NCI-H187 treated with DMSO at 0.1 percent for 48 hours (cell line): ENCODE results near the gene TRAF2.

ENCODE experiments used
- DNase-seq: peaks from one replicate; lab custom pipeline; 2025; lab: John Stamatoyannopoulos, UW

Gene TRAF2

DNA sequence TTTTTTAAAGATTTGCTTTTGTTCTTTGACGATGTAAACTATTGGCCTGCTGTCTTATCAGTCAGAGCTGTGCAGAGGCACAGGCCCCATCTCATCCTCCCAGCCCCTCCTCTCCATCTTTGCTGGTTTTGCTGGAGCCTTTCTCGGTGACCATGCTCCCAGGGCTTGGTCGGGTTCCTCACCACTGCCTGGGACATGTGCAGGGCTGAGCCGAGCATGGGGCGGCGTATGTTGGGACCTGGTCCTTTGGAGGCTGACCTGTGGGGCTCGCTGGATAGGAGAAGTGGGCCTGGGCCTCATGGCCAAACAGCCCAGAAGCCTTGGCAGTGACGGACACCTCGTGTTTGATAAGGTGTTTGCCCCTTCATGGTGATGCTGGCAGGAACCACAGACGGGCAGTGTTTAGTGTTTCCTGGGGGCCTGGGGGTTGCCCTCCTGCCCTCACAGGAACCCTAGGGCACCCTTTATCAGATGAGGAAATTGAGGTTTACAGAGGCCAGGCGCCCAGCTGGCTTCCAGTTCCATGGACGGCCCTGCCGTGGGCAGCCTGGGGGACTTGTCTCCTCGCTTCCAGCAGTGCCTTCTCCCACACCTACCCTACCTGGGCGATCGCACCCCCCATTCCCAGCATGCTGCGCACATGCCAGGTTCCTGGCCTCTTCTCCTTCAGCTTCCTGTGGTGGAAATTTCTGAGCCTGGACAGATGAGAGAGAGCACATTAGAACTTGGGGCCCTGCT is 27.6 kb downstream of the TRAF2 start:
- no peak for DNase-seq

GRCh38 chr9:136915632-136916329 is 29.5 kb downstream of the TRAF2 start:
- DNase-seq: no peak

DNA sequence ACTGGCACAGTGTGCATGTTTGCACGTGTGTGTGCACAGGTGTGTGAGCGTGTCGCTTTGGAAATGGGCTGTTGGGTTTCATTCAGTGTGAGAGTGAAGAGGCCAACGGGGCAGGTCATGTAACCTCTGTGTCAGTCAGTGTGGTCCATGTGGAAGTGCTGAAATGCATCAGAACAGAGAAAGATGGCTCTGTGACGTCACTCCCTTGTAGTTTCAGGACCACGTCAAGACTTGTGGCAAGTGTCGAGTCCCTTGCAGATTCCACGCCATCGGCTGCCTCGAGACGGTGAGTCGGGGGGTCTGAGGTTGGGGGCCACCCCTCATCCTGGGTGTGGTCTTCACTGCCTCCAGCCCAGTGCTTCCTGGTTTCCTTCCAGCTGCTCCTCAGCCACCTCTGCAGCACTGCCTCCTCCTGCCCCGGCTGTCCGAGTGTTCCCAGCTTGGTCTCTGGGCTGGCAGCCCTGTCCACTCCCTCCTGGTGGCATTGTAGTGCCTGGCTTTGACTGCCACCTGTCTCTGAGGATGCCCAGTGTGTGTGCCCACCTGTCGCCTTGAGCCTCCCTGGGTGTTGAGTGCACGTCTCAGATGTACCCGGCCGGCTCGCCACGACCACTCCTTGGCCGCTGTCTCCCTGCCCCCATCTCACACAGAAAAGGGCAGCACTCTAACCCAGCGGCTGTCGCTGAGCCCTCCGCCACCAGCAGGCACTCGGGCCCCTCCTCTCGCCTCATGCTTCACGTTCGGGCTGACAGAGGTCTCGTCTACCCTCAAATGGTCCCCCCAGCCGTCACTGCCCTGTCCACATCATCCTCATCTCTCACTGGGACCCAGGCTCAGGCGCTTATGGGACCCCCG is 30.2 kb downstream of the TRAF2 start:
- DNase-seq: no peak

- DNase-seq: no peak
These were observed 31.6 kb downstream of the TRAF2 start for GRCh38 chr9:136917902-136918301.

DNA sequence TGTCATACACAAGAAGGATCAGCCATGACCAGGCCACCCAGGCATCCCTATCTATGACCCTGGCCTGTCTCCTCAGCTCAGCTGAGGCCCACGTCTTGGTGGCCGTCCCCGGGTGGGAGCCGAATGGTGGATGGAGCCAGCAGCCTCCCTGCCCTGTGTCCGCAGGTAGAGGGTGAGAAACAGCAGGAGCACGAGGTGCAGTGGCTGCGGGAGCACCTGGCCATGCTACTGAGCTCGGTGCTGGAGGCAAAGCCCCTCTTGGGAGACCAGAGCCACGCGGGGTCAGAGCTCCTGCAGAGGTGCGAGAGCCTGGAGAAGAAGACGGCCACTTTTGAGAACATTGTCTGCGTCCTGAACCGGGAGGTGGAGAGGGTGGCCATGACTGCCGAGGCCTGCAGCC is 33.8 kb downstream of the TRAF2 start:
- no peak for DNase-seq

GRCh38 chr9:136920734-136921231 is 34.5 kb downstream of the TRAF2 start:
- no peak for DNase-seq

GRCh38 chr9:136921307-136921706 is 35.0 kb downstream of the TRAF2 start:
- no peak for DNase-seq

- no peak for DNase-seq
These were observed 35.4 kb downstream of the TRAF2 start for GRCh38 chr9:136921718-136922117.

DNA sequence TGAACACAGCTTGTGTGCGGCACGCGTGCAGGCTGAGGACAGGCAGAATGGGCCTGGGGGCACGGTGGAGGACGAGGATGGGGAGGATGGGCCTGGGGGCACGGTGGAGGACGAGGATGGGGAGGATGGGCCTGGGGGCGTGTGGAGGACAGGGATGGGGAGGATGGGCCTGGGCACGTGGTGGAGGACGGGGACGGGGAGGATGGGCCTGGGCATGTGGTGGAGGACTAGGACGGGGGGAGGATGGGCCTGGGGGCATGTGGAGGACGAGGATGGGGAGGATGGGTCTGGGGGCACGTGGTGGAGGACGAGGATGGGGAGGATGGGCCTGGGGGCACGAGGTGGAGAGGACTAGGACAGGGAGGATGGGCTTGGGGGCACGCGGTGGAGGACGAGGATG is 36.2 kb downstream of the TRAF2 start:
- no peak for DNase-seq

DNA sequence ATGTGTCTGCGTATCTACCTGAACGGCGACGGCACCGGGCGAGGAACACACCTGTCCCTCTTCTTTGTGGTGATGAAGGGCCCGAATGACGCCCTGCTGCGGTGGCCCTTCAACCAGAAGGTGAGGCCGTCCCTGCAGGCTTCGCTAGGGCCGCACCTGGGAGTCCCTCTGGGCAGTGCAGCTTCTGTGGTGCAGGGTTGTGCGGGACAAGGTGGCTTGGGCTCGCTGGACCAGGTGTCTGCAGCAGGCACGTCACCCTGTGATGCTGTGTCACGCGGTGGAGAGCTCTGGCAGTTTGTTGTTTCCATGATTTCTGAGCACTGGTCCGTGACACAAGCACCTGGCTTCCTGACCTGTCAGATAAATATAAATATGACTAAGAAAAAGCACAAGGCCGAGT is 37.6 kb downstream of the TRAF2 start:
- no peak for DNase-seq

DNA sequence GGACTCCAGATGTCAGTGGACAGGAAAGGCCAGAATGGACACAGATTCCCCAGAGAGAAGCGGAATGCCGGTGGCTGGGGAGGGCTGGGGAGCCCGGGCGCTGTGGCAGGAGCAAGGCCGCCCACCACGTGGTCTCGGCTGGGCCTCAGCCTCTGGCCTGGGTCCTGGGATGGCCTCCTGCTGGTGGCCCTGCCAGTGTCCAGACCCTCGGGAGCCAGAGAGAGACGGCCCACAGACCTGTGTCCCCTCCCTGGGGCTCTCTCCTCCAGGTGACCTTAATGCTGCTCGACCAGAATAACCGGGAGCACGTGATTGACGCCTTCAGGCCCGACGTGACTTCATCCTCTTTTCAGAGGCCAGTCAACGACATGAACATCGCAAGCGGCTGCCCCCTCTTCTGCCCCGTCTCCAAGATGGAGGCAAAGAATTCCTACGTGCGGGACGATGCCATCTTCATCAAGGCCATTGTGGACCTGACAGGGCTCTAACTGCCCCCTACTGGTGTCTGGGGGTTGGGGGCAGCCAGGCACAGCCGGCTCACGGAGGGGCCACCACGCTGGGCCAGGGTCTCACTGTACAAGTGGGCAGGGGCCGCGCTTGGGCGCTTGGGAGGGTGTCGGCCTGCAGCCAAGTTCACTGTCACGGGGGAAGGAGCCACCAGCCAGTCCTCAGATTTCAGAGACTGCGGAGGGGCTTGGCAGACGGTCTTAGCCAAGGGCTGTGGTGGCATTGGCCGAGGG is 39.3 kb downstream of the TRAF2 start:
- no peak for DNase-seq

DNA sequence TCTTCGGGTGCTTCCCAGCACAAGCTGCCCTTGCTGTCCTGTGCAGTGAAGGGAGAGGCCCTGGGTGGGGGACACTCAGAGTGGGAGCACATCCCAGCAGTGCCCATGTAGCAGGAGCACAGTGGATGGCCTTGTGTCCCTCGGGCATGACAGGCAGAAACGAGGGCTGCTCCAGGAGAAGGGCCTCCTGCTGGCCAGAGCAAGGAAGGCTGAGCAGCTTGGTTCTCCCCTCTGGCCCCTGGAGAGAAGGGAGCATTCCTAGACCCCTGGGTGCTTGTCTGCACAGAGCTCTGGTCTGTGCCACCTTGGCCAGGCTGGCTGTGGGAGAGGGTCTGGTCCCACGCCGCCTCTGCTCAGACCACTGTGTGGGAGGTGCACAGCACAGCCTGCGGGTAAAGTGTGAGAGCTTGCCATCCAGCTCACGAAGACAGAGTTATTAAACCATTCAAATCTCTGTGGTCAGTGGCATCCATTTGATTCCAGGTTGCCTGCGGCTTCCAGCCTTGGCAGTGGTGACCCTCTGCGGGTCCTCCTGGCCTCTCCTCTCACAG is 39.9 kb downstream of the TRAF2 start:
- DNase-seq: no peak

DNA sequence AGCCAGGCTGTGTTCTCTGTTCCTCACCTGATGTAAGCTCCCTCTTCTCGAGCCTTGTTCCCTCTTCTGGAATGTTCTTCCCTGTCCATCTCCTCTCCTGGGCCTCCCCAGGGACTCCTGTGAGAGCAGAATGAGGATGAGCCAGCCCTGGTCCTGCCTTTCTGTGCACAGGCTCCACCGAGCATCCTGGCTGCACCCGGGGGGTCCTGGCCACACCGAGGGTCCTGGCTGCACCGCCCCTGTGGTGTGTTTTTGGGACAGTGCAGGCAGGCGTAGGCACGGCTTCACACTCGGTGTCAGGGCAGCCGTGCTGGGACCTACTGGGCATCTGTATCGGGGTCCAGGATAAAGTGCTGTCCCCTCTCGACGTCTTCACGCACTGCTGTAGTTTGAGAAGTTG is 40.4 kb downstream of the TRAF2 start:
- DNase-seq: no peak

DNA sequence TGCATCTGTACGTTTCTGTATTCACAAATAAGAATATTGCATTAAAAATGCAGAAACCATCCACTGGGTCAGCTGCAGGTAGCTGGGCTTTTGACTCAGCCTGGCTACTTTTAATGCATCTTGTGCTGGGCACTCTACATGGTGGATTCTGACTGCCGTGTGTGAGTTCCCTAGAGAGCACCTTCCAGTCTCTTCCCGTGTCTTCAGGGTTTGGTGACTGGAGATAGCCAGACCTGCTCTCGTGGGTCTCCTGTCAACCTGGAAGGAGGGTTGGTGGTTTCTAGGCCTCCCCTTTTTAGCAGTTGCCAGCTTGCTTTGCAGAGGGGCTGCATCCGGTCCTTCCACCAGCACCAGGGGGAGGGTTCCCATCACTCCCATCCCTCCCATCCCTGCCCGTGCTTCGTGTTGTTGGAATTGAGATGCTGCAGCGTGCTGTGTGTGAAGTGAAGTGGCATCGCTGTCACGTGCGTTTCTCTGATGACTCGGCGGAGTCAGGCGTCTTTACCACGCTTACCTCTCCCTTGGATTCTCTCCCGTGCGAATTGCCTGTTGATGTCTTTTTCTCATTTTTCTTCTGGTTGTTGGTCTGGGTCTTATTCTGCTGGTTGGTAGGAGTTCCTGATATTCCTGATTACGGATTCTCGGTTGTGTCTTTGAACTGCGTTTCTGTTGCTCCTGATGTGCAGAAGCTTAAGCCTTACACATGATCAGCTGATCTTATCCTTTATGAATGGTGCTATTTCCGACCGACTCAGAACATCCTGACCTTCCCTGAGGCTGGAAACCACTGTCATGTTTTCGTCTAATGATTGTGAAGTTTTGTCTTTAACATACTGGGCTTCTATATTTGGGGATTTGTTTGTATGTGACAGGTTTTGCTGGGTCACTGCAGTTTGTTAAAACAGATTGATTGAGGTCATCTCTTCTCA is 41.3 kb downstream of the TRAF2 start:
- no peak for DNase-seq

DNA sequence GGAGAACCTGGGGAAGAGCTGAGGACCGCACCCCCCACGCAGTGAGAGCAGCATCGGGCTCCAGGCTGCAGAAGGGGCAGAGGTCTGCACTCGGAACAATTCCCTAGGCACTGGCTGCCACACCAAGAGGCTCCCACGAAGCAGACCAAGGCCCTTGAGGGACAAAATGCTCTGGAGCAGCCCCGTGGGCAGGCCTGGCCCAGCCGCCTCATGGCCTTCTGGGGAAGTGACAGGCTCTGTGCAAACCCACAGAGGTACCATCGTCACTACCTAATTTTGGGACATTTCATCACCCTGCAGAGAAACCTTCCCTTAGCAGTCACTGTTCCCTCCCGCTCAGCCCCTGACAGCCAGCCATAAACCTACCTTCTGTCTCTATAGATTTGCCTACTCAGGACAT is 42.3 kb downstream of the TRAF2 start:
- no peak for DNase-seq

DNA sequence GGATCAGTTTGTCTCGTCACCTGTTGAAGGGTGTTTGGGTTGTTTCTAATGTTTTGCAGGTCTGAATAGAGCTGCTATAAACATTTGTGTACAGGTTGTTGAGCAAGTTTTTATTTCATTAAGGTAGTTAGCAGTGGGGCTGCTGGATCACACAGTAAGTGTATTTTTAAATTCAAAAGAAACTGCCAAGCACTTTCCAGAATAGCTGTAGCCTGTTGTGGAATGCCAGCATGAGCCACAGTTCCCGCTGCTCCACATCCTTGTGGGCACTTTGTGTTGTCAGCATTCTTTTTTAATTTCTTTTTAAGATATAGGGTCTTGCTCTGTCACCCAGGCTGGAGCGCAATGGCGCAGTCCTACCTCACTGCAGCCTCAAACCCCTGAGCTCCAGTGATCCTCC is 43.7 kb downstream of the TRAF2 start:
- no peak for DNase-seq

GRCh38 chr9:136931611-136932130 is 45.4 kb downstream of the TRAF2 start:
- no peak for DNase-seq

DNA sequence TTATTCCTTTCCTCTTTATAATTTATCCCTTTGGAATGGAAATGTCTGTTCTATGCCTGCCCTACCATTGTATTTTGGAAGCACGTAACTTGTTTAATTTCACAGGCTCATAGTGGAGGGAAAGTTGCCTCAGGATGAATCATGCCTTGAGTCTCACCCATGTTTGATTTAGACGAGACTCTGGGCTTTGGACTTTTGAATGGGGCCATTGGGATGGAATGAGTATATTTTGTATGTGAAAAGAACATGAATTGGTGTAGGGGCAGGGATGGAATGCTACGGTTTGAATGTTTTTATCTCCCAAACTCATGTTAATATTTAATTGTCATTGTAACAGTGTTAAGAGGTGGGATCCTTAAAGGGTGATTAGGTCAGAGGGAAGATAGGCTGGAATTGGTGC is 48.0 kb downstream of the TRAF2 start:
- no peak for DNase-seq

DNA sequence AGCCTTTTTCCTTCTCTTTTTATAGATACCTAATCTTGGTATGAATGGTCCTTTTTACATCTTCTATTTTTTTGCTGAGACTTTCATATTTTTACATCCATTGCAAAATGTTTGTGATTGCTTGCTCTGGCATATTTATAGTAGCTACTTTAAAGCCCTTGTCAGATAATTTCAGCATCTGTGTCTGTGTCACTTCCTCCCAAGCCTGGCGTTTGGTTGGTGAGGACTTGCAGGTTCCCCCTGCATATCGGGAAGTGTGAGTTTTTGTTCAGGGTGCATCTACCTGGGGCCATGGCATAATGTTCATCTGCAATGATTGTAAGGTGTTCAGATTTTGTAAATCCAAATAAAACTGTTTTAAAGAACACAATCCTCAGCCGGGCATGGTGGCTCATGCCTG is 49.3 kb downstream of the TRAF2 start:
- no peak for DNase-seq

DNA sequence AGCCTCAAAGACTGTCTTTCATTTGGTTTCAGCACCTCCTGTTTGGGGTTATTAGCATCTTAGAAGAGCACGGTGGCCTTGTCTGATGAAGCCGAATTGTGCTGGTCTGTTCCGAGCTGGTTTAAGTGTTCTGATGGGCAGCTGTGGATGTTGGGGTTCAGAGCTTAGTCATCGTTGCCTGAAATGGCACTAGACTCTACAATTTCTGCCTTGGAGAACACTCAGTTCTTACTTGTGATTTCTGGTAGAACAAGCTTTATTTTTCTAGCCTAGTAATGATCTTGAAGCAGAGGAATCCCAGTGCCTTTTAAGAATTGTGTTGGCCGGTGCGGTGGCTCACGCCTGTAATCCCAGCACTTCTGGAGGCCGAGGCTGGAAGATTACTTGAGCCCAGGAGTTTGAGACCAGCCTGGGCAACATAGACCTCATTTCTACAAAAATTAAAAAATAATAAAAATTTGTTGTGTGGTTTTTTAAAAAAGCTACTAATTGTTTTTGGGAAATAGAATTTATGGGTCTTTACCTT is 50.4 kb downstream of the TRAF2 start:
- DNase-seq: no peak
